HEK293 (cell line): ENCODE results near the gene MED23.

Experiments
- AEBP2 ChIP-seq: fragments of 450-650 bp; formaldehyde crosslinking; IDR thresholded peaks from 2 replicates; pipeline ENCODE4 v1.5.1; 2016; ENCODE audit warnings: missing biosample characterization, missing genetic modification characterization, borderline replicate concordance
- ATF2 ChIP-seq: fragments of 450-650 bp; formaldehyde crosslinking; IDR thresholded peaks from 2 replicates; pipeline ENCODE4 v1.5.1; 2016; ENCODE audit warnings: missing biosample characterization, missing genetic modification characterization, low read depth
- HOXC10 ChIP-seq: sonication (generic); formaldehyde crosslinking; IDR thresholded peaks from 2 replicates; pipeline ENCODE4 v1.8.1; 2023; ENCODE audit warnings: mild to moderate bottlenecking, missing genetic modification reagents
- MYNN ChIP-seq: fragments of 450-650 bp; formaldehyde crosslinking; IDR thresholded peaks from 2 replicates; pipeline ENCODE4 v1.5.1; 2016; ENCODE audit warnings: missing biosample characterization, missing genetic modification characterization, borderline replicate concordance
- OSR2 ChIP-seq: fragments of 450-650 bp; formaldehyde crosslinking; IDR thresholded peaks from 2 replicates; pipeline ENCODE4 v1.5.1; 2016; ENCODE audit warnings: missing biosample characterization, missing genetic modification characterization
- PRDM2 ChIP-seq: fragments of 450-650 bp; formaldehyde crosslinking; IDR thresholded peaks from 2 replicates; pipeline ENCODE4 v1.5.1; 2016; ENCODE audit warnings: missing biosample characterization, missing genetic modification characterization, borderline replicate concordance
- REPIN1 ChIP-seq: fragments of 450-650 bp; formaldehyde crosslinking; IDR thresholded peaks from 2 replicates; pipeline ENCODE4 v1.5.1; 2017; ENCODE audit warnings: missing biosample characterization, missing genetic modification characterization, low read depth
- ZBTB26 ChIP-seq: fragments of 450-650 bp; formaldehyde crosslinking; optimal IDR thresholded peaks from 2 replicates; pipeline ENCODE3; 2016; ENCODE audit warnings: missing biosample characterization, mild to moderate bottlenecking, missing genetic modification characterization
- ZEB2 ChIP-seq: fragments of 450-650 bp; formaldehyde crosslinking; IDR thresholded peaks from 2 replicates; pipeline ENCODE4 v1.5.1; 2016; ENCODE audit warnings: missing biosample characterization, missing genetic modification characterization
- ZNF146 ChIP-seq: fragments of 450-650 bp; formaldehyde crosslinking; IDR thresholded peaks from 2 replicates; pipeline ENCODE4 v1.5.1; 2016; ENCODE audit warnings: missing biosample characterization, missing genetic modification characterization
- ZNF148 ChIP-seq: fragments of 450-650 bp; formaldehyde crosslinking; IDR thresholded peaks from 2 replicates; pipeline ENCODE4 v1.5.0; 2017; ENCODE audit warnings: missing biosample characterization, missing genetic modification characterization, borderline replicate concordance
- ZNF214 ChIP-seq: fragments of 450-650 bp; formaldehyde crosslinking; IDR thresholded peaks from 2 replicates; pipeline ENCODE4 v1.5.1; 2017; ENCODE audit warnings: missing biosample characterization, mild to moderate bottlenecking, missing genetic modification characterization, borderline replicate concordance
- ZNF221 ChIP-seq: fragments of 450-650 bp; formaldehyde crosslinking; IDR thresholded peaks from 2 replicates; pipeline ENCODE4 v1.5.1; 2017; ENCODE audit warnings: missing biosample characterization, missing genetic modification characterization, borderline replicate concordance
- ZNF266 ChIP-seq: fragments of 450-650 bp; formaldehyde crosslinking; IDR thresholded peaks from 2 replicates; pipeline ENCODE4 v1.5.1; 2016; ENCODE audit warnings: missing biosample characterization, missing genetic modification characterization, low read depth
- ZNF274 ChIP-seq, 2 experiments: fragments of 200-500 bp in 1 of 2; fragments of 450-650 bp in 1 of 2; sonication (Bioruptor generic) in 1 of 2; formaldehyde crosslinking in 1 of 2; IDR thresholded peaks; 2 replicates each; pipeline versions ENCODE4 v1.5.1 to v1.6.1; 2014 to 2016; ENCODE audit warnings: borderline replicate concordance in 1 of 2, inconsistent platforms in 1 of 2, low read length in 1 of 2, missing biosample characterization in 1 of 2, missing genetic modification characterization in 1 of 2
- ZNF391 ChIP-seq: fragments of 450-650 bp; formaldehyde crosslinking; IDR thresholded peaks from 2 replicates; pipeline ENCODE4 v1.5.1; 2016; ENCODE audit warnings: low read depth, missing biosample characterization, missing genetic modification characterization, borderline replicate concordance
- ZNF398 ChIP-seq: fragments of 450-650 bp; formaldehyde crosslinking; IDR thresholded peaks from 2 replicates; pipeline ENCODE4 v1.5.1; 2017; ENCODE audit warnings: missing biosample characterization, missing genetic modification characterization
- ZNF549 ChIP-seq: fragments of 450-650 bp; IDR thresholded peaks from 2 replicates; pipeline ENCODE4 v1.5.1; 2018; ENCODE audit warnings: missing biosample characterization, missing genetic modification characterization, mild to moderate bottlenecking, inconsistent platforms, moderate library complexity
- ZNF664 ChIP-seq: fragments of 450-650 bp; formaldehyde crosslinking; IDR thresholded peaks from 2 replicates; pipeline ENCODE4 v1.5.1; 2016; ENCODE audit warnings: missing biosample characterization, missing genetic modification characterization
- ZNF670 ChIP-seq: fragments of 450-650 bp; formaldehyde crosslinking; IDR thresholded peaks from 2 replicates; pipeline ENCODE4 v1.5.1; 2016; ENCODE audit warnings: missing biosample characterization, missing genetic modification characterization, low read depth

Gene MED23

GRCh38 chr6:131627724-131628682, at the start of gene MED23 (continued):
- no peak for TF ChIP-seq ATF2 (tag by site-specific recombination)
- no peak for TF ChIP-seq PRDM2 (tag by site-specific recombination)
- TF ChIP-seq ZNF391 (tag by site-specific recombination) = peak; percentile 98; the same call in 1 of the 2 replicates
- TF ChIP-seq ZNF670 (tag by site-specific recombination) = no peak
- TF ChIP-seq ZBTB26 = peak; percentile 43
- peak; percentile 59 for TF ChIP-seq ZNF398 (tag by site-specific recombination)
- TF ChIP-seq REPIN1 (tag by site-specific recombination) = peak; percentile 99
- peak; percentile 78 for TF ChIP-seq ZNF146 (tag by site-specific recombination)
- 0 out of 2 replicates have a peak, but pooled peaks have one; percentile 46 for TF ChIP-seq AEBP2
- peak; percentile 85; the same call in 1 of the 2 replicates for TF ChIP-seq ZNF148 (tag by site-specific recombination)
- TF ChIP-seq ZNF549 = peak; percentile 57; the same call in 1 of the 2 replicates
- no peak for TF ChIP-seq ZNF266 (tag by site-specific recombination)
- peak; percentile 93; the same call in 1 of the 2 replicates for TF ChIP-seq ZNF221 (tag by site-specific recombination)
- no peak for TF ChIP-seq ZNF274 (IDR thresholded peaks at IDR 0.05; ENCODE audit: low read length)
- no peak for TF ChIP-seq ZNF274 (tag by site-specific recombination; IDR thresholded peaks at IDR 0.05; ENCODE audit: borderline replicate concordance)
- no peak for TF ChIP-seq HOXC10 (CRISPR knock-in tag)
- peak; percentile 83 for TF ChIP-seq MYNN (tag by site-specific recombination)
- no peak for TF ChIP-seq OSR2 (tag by site-specific recombination)
- peak; percentile 80 for TF ChIP-seq ZNF664
- TF ChIP-seq ZEB2 (tag by site-specific recombination) = peak; percentile 96
- no peak for TF ChIP-seq ZNF214 (tag by site-specific recombination)
